Esophagus muscularis mucosa (tissue), 4 donors: Measurements from ENCODE around the gene ROBO1. TPM values are rescaled to one million over a fixed set of nuclear protein-coding genes. Genes with fewer than 3 reads are reported as not detected.

Source experiments
- DNase-seq: peaks from one replicate; pipeline ENCODE4 v3.0.0-alpha.2; 2017; ENCODE audit errors: extremely low spot score
- H3K27ac ChIP-seq, 4 donors: fragments of 200-600 bp; sonication (generic); replicated peaks in 1 of 4; 1 replicate in 3 of 4; 2 replicates in 1 of 4; pipeline ENCODE4 v1.5.1; 2016 to 2019; ENCODE audit warnings: mild to moderate bottlenecking in 1 of 4
- H3K27me3 ChIP-seq, 4 donors: fragments of 200-600 bp; sonication (generic); one replicate each; pipeline versions ENCODE4 v1.5.1 to v1.6.0; 2016 to 2019
- H3K36me3 ChIP-seq, 4 donors: fragments of 200-600 bp; sonication (generic); one replicate each; pipeline ENCODE4 v1.5.1; 2016 to 2019
- H3K4me1 ChIP-seq, 4 donors: fragments of 200-600 bp; sonication (generic); one replicate each; pipeline ENCODE4 v1.5.1; 2016 to 2019
- H3K4me3 ChIP-seq, 4 donors: fragments of 200-600 bp; sonication (generic); 1 replicate in 2 of 4; 2 replicates in 2 of 4; pipeline ENCODE4 v1.5.1; 2016 to 2019; ENCODE audit warnings: mild to moderate bottlenecking in 4 of 4, moderate library complexity in 1 of 4
- H3K9me3 ChIP-seq, 4 donors: fragments of 200-600 bp; sonication (generic); 1 replicate in 3 of 4; 2 replicates in 1 of 4; pipeline ENCODE4 v1.5.1; 2016 to 2019
- CTCF ChIP-seq, 3 experiments: fragments of 200-600 bp in 2 of 3; fragments of 450-650 bp in 1 of 3; sonication (generic) in 2 of 3; IDR thresholded peaks; one replicate each; pipeline ENCODE4 v1.5.1; 2017 to 2019; ENCODE audit warnings: antibody characterized with exemption in 3 of 3, mild to moderate bottlenecking in 2 of 3, moderate library complexity in 1 of 3
- EP300 ChIP-seq: sonication (generic); formaldehyde crosslinking; IDR thresholded peaks from one replicate; pipeline ENCODE4 v1.6.1; 2017; ENCODE audit warnings: antibody characterized with exemption
- POLR2A ChIP-seq: fragments of 450-650 bp; IDR thresholded peaks from one replicate; pipeline ENCODE4 v1.6.1; 2017; ENCODE audit warnings: antibody characterized with exemption, moderate library complexity, mild to moderate bottlenecking, low read depth
- POLR2AphosphoS5 ChIP-seq, 2 donors: sonication (generic); formaldehyde crosslinking; IDR thresholded peaks; one replicate each; pipeline ENCODE4 v1.6.1; 2017; ENCODE audit warnings: antibody characterized with exemption in 2 of 2
- WGBS: methylation state at CpG from one replicate; pipeline ENCODE4 v1.1.5; 2018; 5-methylcytosine and 5-hydroxymethylcytosine counted together
- intact Hi-C: fragments of 100-400 bp; cut with DNase I; formaldehyde crosslinking; loops from one replicate; pipeline ENCODE4 v1.15.1; 2023
- total RNA-seq, 4 donors: library from RNA; depleted of rRNA; stranded (reverse); fragments of >200 nt; gene quantifications; one replicate each; pipeline versions ENCODE4 v1.1.0 to v1.2.1, GENCODE V29; 2016

The ROBO1 gene
- 10 to 100 TPM in 3 of 4 donors, 1 to 10 TPM in 1; 9.6 to 14.2 (median 12.6) TPM for total RNA-seq

DNA sequence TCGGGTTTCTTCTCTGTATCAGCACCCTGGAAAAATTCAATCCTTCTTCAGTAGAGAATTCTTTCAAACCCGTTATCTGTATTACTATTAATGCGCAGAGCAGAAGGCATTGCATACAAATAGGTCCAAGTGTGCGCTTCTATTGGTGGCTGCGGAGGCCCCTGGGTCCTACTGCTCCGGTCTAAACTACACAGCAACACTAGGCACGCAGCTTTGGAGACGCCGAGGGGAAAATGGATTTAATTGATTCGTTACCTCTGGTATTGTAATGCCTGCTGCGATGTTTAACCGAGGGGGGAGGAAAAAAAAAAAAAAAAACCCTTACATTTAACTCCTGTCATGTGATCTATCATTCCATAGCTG is at the start of gene ROBO1:
TSS of gene ROBO1 (minus strand) at position 94 of the 363 bp plus-strand sequence.
- H3K9me3 ChIP-seq = no peaks in the 10 kb centered on the region
- H3K36me3 ChIP-seq = no peaks in the 10 kb centered on the region
- intact Hi-C loops = no loop called here
- no peak within 1 kb of the TSS for H3K27ac ChIP-seq
- peak within 1 kb of the TSS in 1 of 4 donors; percentile 3 for H3K4me3 ChIP-seq
- H3K27me3 ChIP-seq = peaks cover 0 to 49% (median 7%) of the 10 kb centered on the region in 4 donors
- 2% methylated on average over 12 of the region's 12 CpGs for WGBS
- TF ChIP-seq CTCF (IDR thresholded peaks at IDR 0.05) = no peak
- TF ChIP-seq POLR2AphosphoS5 (IDR thresholded peaks at IDR 0.05) = no peak
- TF ChIP-seq POLR2A = no peak
- TF ChIP-seq EP300 = no peak
- H3K4me1 ChIP-seq = peaks cover 5 to 23% (median 16%) of the 10 kb centered on the region in 4 donors
- DNase-seq = no peak

DNA sequence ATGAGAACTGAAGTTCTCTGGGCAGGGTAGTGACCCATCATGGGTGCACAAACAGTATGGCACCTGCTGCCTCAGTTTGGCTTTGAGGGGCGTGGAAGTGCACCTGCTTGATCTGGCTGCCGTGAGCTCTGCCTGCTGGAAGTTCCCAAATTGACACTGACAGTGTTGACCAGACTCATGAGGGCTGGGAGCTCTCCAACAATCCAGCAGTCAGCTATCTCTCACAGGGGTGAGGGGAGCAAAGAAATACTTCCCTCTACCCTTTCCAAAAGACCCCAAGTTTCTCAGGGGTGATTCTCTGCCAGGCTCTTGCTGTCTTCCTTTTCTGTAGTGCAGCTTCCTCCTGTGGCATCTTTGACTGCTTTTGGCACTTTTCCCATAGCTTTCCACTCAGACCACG is 49.4 kb upstream of the ROBO1 start:
- DNase-seq = no peak
- no peak overlapping the region for H3K27ac ChIP-seq
- no peaks in the 10 kb centered on the region for H3K4me1 ChIP-seq
- no peaks in the 10 kb centered on the region for H3K27me3 ChIP-seq
- intact Hi-C loops = no loop called here
- TF ChIP-seq POLR2A (no peak), CTCF (IDR thresholded peaks at IDR 0.05) (no peak), POLR2AphosphoS5 (IDR thresholded peaks at IDR 0.05) (no peak), EP300 (no peak)
- H3K4me3 ChIP-seq = no peak overlapping the region
- H3K9me3 ChIP-seq = peaks cover 0 to 18% (median 11%) of the 10 kb centered on the region in 4 donors
- 79% methylated on average over 1 of the region's 3 CpGs for WGBS
- no peaks in the 10 kb centered on the region for H3K36me3 ChIP-seq

DNA sequence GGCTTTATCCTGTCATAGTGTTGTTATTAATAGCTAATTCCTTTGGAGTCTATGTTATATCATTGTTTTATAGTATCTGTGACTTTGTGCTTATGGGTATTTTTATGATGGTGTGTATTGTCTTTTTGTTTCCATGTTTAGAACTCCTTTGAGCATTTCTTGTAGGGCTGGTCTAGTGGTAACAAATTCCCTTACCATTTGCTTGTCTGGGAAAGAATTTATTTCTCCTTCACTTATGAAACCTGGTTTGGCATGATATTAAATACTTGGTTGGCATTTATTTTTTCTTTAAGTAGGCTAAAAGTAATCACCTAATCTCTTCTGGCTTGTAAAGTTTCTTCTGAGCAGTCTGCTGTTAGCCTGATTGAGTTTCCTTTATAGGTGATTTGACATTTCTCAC is 47.7 kb upstream of the ROBO1 start:
- intact Hi-C loops = no loop called here
- Histone ChIP-seq H3K27ac (no peak overlapping the region), H3K4me3 (no peak overlapping the region), H3K36me3 (no peaks in the 10 kb centered on the region), H3K4me1 (no peaks in the 10 kb centered on the region), H3K27me3 (no peaks in the 10 kb centered on the region), H3K9me3 (peaks cover 0 to 18% (median 11%) of the 10 kb centered on the region in 4 donors)
- no peak for DNase-seq
- no peak for TF ChIP-seq POLR2AphosphoS5 (IDR thresholded peaks at IDR 0.05)
- no peak for TF ChIP-seq EP300
- TF ChIP-seq CTCF (IDR thresholded peaks at IDR 0.05) = no peak
- no peak for TF ChIP-seq POLR2A

DNA sequence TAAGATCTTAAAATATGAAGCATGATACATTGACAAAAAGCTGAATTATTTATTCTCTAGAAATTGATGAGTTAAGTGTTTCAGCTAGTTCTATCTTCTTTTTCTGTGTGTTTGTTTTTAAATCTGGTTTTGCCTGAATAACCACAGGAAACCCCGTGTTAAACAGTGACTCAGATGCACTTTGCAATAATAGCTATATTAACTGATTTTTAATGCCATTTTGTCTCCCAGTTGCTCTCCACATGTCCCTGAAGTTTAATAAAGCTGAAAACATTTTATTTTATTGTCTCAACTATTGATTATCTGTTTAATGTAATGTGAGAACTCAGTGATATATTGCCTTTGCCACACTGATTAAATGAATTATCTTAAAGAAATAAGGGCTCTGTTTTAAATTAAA is 42.8 kb upstream of the ROBO1 start:
- H3K27ac ChIP-seq = no peak overlapping the region
- H3K4me1 ChIP-seq = no peaks in the 10 kb centered on the region
- 38% methylated on average over 1 of the region's 1 CpG for WGBS
- no peak for DNase-seq
- intact Hi-C loops = no loop called here
- H3K4me3 ChIP-seq = no peak overlapping the region
- peaks cover 0 to 4% (median 1%) of the 10 kb centered on the region in 4 donors for H3K9me3 ChIP-seq
- no peaks in the 10 kb centered on the region for H3K36me3 ChIP-seq
- H3K27me3 ChIP-seq = no peaks in the 10 kb centered on the region
- TF ChIP-seq CTCF (IDR thresholded peaks at IDR 0.05) (no peak), EP300 (no peak), POLR2A (no peak), POLR2AphosphoS5 (IDR thresholded peaks at IDR 0.05) (no peak)

DNA sequence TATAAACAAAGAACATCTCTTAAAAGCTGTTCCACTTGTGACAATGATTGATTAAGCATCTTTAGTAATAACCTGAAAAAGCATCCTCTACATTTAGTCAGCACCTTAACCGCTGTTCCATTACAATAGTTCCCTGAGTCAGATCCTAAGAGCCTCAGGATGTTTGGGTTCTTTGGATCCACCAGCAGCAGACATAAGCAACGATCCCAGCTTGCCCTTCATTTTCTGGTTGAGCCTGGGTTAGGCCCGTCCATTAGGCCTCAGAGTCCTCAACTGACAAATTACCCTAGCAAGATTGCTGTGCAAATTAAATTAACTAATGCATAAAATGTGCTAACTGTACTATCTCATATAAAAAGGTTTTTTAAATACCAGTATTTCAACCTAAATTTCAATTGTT is 42.3 kb upstream of the ROBO1 start:
- 79% methylated on average over 3 of the region's 3 CpGs for WGBS
- no peak for TF ChIP-seq EP300
- Histone ChIP-seq H3K4me1 (no peaks in the 10 kb centered on the region), H3K36me3 (no peaks in the 10 kb centered on the region), H3K4me3 (no peak overlapping the region), H3K9me3 (no peaks in the 10 kb centered on the region), H3K27ac (no peak overlapping the region), H3K27me3 (no peaks in the 10 kb centered on the region)
- intact Hi-C loops = no loop called here
- DNase-seq = no peak
